GM21786 (cell line): Measurements from ENCODE around the gene IGSF11.
"Not testable (repeated sequence)": the region's sequence is repeated elsewhere in the genome, so short reads cannot be mapped to it uniquely, and the experiment has no call there.

ENCODE experiments used
- ATAC-seq: cut with Tn5 transposase; IDR thresholded peaks from one replicate; pipeline ENCODE4 v1.9.1; 2021; ENCODE audit not compliant: unreplicated experiment

Gene IGSF11

DNA sequence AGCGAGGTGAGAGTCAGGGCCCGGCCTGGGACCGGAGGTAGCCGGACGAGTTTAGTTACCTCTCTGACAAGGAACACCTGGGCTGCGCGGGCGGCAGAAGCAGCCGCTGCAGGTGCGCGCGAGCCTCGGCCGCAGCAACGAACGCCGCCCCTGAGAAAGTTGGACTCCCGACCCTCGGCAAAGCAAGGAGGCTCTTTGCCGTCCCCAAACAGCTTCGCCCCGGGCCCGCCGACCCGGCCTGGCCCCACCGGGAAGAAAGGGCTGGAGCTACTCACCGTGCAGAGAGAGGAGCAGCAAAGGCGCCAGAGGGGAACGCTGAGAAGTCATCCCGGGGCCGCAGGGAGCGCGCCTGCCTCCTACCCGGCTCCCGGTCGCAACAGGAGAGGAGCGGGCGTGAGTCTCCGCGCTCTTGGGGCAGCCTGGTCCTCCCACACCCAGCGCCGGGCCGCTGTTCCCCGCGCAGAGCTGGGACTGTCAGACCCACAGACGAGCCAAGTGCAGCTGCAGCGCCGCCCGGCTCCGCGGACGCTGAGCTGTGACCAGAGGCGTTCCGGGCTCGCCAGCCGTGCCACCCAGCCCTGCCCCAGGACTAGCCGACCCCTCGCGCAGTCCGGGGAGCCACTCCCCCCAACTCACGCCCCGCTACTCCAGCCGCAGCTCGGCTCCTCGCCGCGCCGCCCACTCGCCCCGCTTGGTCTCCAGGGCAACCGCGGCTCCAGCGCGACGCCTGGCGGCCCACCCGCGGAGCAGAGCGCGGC lies at the start of gene IGSF11:
TSS of gene IGSF11 (minus strand) at position 591 of the 758 bp plus-strand sequence. CDS start at position 327, 264 bp downstream.
- peak; percentile 94 for ATAC-seq

- no peak for ATAC-seq
These were observed 45.7 kb upstream of the IGSF11 start for GRCh38 chr3:119080364-119080763.

DNA sequence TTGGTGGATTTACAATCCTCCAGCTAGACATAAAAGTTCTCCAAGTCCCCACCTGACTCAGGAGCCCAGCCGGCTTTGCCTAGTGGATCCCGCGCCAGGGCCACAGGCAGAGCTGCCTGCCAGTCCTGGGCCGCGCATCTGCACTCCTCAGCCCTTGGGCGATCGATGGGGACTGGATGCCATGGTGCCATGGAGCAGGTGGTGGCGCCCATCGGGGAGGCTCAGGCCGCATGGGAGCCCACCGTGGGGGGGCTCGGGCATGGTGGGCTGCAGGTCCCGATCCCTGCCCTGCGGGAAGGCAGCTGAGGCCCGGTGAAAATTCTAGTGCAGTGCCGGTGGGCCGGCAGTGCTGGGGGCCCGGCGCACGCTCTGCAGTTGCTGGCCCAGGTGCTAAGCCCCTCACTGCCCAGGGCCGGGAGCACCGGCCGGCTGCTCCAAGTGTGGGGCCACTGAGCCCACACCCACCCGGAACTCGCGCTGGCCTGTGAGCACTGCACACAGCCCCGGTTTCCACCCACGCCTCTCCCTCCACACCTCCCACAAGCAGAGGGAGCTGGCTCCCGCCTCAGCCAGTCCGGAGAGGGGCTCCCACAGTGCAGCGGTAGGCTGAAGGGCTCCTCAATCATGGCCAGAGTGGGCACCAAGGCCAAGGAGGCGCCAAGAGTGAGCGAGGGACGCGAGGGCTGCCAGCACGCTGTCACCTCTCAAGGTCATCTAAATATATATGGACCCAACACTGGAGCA lies 38.8 kb upstream of the IGSF11 start:
- ATAC-seq: no peak

DNA sequence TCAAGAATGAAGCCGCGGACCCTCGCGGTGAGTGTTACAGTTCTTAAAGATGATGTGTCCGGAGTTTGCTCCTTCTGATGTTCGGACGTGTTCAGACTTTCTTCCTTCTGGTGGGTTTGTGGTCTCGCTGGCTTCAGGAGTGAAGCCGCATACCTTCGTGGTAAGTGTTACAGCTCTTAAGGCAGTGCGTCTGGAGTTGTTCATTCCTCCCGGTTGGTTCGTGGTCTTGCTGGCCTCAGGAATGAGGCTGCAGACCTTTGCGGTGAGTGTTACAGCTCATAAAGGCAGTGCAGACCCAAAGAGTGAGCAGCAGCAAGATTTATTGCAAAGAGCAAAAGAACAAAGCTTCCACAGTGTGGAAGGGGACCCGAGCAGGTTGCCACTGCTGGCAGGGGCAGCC lies 37.8 kb upstream of the IGSF11 start:
- ATAC-seq: not testable (repeated sequence)

DNA sequence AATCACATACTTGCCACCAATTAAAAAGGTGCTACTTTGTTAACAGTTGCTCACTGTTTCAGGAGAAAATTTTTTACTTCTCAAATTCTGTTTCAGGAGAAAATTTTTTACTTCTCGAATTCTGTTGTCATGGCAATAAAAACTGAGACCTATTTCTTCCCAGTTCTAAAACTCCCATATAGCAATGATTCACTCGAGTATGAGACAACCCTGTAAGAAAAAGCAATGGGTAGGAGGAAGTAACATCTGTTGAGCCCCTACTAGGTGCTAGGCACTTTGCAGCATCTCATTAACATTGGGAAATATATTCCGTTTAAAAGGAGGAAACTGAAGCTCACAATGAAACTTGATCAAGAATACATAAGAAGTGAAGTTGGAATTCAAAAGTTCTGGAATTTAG lies 35.1 kb upstream of the IGSF11 start:
- no peak for ATAC-seq

DNA sequence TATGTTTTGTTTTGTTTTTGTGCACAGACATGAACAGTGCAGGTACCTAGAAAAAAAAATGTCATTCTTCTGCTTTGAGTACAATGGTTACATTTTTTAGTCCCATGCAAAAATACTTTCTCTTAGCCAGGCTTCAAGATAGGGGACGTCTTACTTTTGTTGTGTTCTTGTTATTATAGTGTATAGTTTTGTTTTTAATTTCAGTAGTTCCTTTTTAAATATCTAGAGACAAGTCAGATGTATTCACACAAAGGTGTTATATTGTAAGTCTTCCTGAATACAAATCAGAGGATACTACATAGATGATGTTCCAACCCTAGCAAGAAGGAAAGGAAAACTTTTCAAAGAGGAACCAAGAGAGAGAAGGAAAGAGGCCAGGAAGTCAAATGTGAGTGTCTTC lies 28.8 kb upstream of the IGSF11 start:
- no peak for ATAC-seq

DNA sequence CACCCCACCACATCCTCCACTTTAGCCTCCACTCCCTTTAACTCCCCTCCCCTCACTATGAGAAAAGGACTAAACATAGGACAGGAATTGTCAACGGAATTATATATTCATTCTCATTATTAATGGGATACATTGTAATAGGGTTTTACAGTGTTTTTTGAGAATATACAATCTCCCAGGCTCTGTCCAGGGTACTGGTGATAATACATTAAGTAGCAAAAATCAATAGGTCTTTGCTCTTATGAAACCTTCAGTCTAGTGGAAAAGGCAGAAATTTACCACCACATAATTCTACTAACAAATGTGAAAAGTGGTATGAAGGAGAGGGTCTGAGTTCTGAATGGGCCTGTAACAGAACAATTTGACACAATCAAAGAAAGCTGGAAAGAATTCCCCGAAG lies 28.2 kb upstream of the IGSF11 start:
- no peak for ATAC-seq

DNA sequence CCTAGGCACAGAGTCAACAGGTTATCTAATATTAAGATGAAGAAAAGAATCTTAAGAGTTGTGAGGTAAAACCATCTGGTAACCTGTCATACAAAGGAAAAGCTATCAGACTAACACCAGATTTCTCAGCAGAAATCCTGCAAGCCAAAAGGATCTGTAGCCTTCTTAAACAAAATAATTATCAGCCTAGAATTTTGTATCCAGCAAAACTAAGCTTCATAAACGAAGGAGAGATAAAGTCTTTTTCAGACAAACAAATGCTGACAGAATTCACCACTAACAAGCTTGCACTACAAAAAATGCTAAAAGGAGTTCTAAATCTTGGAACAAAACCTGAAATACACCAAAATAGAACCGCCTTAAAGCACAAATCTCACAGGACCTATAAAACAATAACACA lies 9.9 kb upstream of the IGSF11 start:
- ATAC-seq: no peak

- ATAC-seq: no peak
These were observed 7.5 kb upstream of the IGSF11 start for GRCh38 chr3:119042162-119042561.

- no peak for ATAC-seq
These were observed 334 bp upstream of the IGSF11 start for GRCh38 chr3:119035014-119035346.

- no peak for ATAC-seq
These were observed 1.0 kb downstream of the IGSF11 start for GRCh38 chr3:119033393-119034255.

GRCh38 chr3:119025171-119025795 lies 9.4 kb downstream of the IGSF11 start:
- no peak for ATAC-seq

- ATAC-seq: no peak
These were observed 14.7 kb downstream of the IGSF11 start for GRCh38 chr3:119019767-119020518.

DNA sequence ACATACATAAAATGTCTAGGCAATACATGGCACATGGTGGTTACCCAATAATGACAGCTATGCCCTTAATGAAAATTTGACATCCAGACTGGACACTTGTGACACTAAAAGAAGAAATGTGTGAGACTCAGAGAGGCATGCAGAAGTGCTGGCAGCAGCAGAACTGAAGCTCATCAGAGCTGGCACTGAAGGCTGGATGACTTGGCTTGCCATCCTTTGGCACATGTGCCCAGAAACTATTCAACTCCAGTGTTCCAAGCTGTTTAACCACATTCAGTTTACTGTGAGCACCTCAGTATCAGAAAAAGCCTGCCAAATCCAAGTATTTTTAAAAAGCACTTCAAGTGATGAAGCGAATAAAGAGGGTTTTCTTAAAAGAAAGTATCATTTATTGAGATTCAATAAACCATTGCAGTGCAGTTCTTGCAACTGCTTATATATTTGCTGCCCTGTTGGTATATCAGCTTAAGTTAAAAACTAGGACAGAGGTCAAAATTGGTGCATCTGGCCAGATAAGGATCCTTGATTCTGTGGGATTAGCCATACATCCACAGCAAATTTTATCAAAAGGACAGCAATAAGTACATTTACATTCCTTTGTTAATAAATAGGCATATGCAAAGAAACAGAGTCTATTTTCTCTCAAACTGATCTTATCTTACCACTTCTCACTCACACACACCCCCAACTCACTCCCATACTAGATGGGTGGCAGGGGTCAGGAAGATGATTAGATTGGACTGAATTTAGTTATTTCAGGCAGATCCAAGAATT lies 15.8 kb downstream of the IGSF11 start:
- no peak for ATAC-seq

DNA sequence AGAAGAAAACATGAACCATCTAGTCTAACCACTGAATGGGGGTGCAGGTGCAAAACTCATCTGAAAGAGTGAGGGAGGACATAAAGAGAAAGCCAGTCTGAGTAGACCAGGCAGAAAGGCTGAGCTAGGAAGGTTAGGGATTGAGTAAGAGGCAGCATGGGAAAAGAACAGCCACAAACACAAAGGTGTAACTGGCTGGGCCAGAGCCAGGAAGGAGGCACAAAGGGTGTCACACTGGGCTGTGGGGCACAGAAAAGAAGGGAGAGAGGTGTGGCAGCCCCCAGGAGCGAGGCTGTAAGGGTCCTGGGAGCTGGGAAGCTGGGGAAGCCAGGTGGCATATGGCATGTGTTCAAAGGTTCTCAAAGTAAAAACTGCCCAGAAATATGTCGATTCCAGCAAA lies 18.7 kb downstream of the IGSF11 start:
- ATAC-seq: no peak

- ATAC-seq: no peak
These were observed 20.7 kb downstream of the IGSF11 start for GRCh38 chr3:119013951-119014350.

- ATAC-seq: no peak
These were observed 23.1 kb downstream of the IGSF11 start for GRCh38 chr3:119011528-119011927.

- ATAC-seq: no peak
These were observed 37.5 kb downstream of the IGSF11 start for GRCh38 chr3:118997190-118997589.

- no peak for ATAC-seq
These were observed 42.9 kb downstream of the IGSF11 start for GRCh38 chr3:118991775-118992174.
